Stimulated activated CD4-positive, alpha-beta T cell treated with anti-CD3 and anti-CD28 coated beads, Interleukin-1b, Interleukin-23, amount 100 ng/mL, for 1 hour (primary cell): ENCODE results near the gene EIF4E2.

ENCODE experiments used
- DNase-seq, 2 donors: peaks; one replicate each; pipeline ENCODE4 v3.0.0-alpha.2; 2020; ENCODE audit warnings: low read depth in 2 of 2

EIF4E2 gene

GRCh38 chr2:232550354-232551249, at the start of gene EIF4E2, which contains the start of gene TIGD1:
Gene EIF4E2 (plus strand): TSS chr2:232550689. CDS start chr2:232550725, 36 bp downstream.
Gene TIGD1 (minus strand): TSS chr2:232550557. CDS start chr2:232549882, 675 bp downstream.
- DNase-seq = peak; percentile 67 to 84

- no peak for DNase-seq
Measured at GRCh38 chr2:232501331-232501771, 49.1 kb upstream of the EIF4E2 start.

- DNase-seq = no peak
Measured at GRCh38 chr2:232501794-232502390, 48.6 kb upstream of the EIF4E2 start.

- no peak for DNase-seq
Measured at GRCh38 chr2:232502511-232502910, 48.0 kb upstream of the EIF4E2 start.

GRCh38 chr2:232502911-232503808, 47.3 kb upstream of the EIF4E2 start:
- no peak for DNase-seq

- DNase-seq = no peak
Measured at GRCh38 chr2:232503809-232504323, 46.6 kb upstream of the EIF4E2 start.

GRCh38 chr2:232504438-232504837, 46.1 kb upstream of the EIF4E2 start:
- DNase-seq = no peak

GRCh38 chr2:232505856-232506255, 44.6 kb upstream of the EIF4E2 start:
- no peak for DNase-seq

GRCh38 chr2:232506709-232507108, 43.8 kb upstream of the EIF4E2 start:
- DNase-seq = no peak

GRCh38 chr2:232508251-232508650, 42.2 kb upstream of the EIF4E2 start:
- no peak for DNase-seq

GRCh38 chr2:232511336-232511890, 39.1 kb upstream of the EIF4E2 start:
- DNase-seq = no peak

GRCh38 chr2:232512602-232513001, 37.9 kb upstream of the EIF4E2 start:
- no peak for DNase-seq

- DNase-seq = no peak
Measured at GRCh38 chr2:232513353-232513752, 37.1 kb upstream of the EIF4E2 start.

GRCh38 chr2:232515639-232516038, 34.9 kb upstream of the EIF4E2 start:
- no peak for DNase-seq

GRCh38 chr2:232516551-232516950, 33.9 kb upstream of the EIF4E2 start:
- no peak for DNase-seq

- DNase-seq = no peak
Measured at GRCh38 chr2:232518844-232519243, 31.6 kb upstream of the EIF4E2 start.

- DNase-seq = no peak
Measured at GRCh38 chr2:232519581-232520438, 30.7 kb upstream of the EIF4E2 start, which contains the start of gene PRSS56. Gene PRSS56 (plus strand): TSS chr2:232520388. CDS start chr2:232520599, 211 bp downstream.

- no peak for DNase-seq
Measured at GRCh38 chr2:232520489-232520888, 30.0 kb upstream of the EIF4E2 start.

GRCh38 chr2:232521098-232521497, 29.4 kb upstream of the EIF4E2 start:
- DNase-seq = no peak

- DNase-seq = peak; percentile 15 to 73
Measured at GRCh38 chr2:232521959-232522622, 28.4 kb upstream of the EIF4E2 start.
